Keratinocyte (primary cell): Measurements from ENCODE around the gene ANO8. TPM values are rescaled to one million over a fixed set of nuclear protein-coding genes. Genes with fewer than 3 reads are reported as not detected.

Source experiments
- DNase-seq: peaks from one replicate; pipeline ENCODE4 v3.0.0-alpha.2; 2011; ENCODE audit warnings: low read depth, missing footprints, low spot score
- FAIRE-seq: peaks from 2 replicates; lab custom pipeline; 2011; peaks lifted over from hg19 to GRCh38; lab: Jason Lieb, UNC
- H2AFZ ChIP-seq: 2 replicates; pipeline ENCODE4 v1.6.0; 2012; ENCODE audit warnings: low read length, control low read depth, inconsistent platforms; ENCODE audit not compliant: control insufficient read depth
- H3K27ac ChIP-seq: 2 replicates; pipeline ENCODE4 v1.5.1; 2011; ENCODE audit warnings: low read length; ENCODE audit not compliant: control insufficient read depth, insufficient read depth
- H3K27me3 ChIP-seq: 3 replicates; pipeline ENCODE4 v1.6.0; 2011; ENCODE audit warnings: low read length; ENCODE audit not compliant: control insufficient read depth, insufficient read depth; ENCODE audit errors: extremely low read depth
- H3K36me3 ChIP-seq, 2 experiments: 2 replicates in 1 of 2; 3 replicates in 1 of 2; pipeline ENCODE4 v1.5.1; 2011; ENCODE audit warnings: low read length in 2 of 2, mild to moderate bottlenecking in 1 of 2; ENCODE audit not compliant: control insufficient read depth in 2 of 2, insufficient read depth in 2 of 2; ENCODE audit errors: extremely low read depth in 1 of 2
- H3K4me1 ChIP-seq: 3 replicates; pipeline ENCODE4 v1.5.1; 2011; ENCODE audit warnings: low read length; ENCODE audit not compliant: control insufficient read depth, insufficient read depth; ENCODE audit errors: extremely low read depth
- H3K4me2 ChIP-seq: 3 replicates; pipeline ENCODE4 v1.6.0; 2011; ENCODE audit warnings: low read depth, low read length; ENCODE audit not compliant: control insufficient read depth, insufficient read depth; ENCODE audit errors: extremely low read depth
- H3K4me3 ChIP-seq, 3 experiments: fragments of 200-600 bp in 1 of 3; sonication (generic) in 1 of 3; 2 replicates in 2 of 3; 3 replicates in 1 of 3; pipeline ENCODE4 v1.5.1; 2011 to 2016; ENCODE audit warnings: low read length in 3 of 3, mild to moderate bottlenecking in 3 of 3, control low read depth in 2 of 3, inconsistent platforms in 1 of 3, low read depth in 1 of 3, mixed read lengths in 1 of 3, mixed run types in 1 of 3, moderate library complexity in 1 of 3; ENCODE audit not compliant: control insufficient read depth in 2 of 3, insufficient read depth in 2 of 3; ENCODE audit errors: extremely low read depth in 1 of 3
- H3K79me2 ChIP-seq: 2 replicates; pipeline ENCODE4 v1.6.0; 2012; ENCODE audit warnings: low read length; ENCODE audit not compliant: control insufficient read depth, insufficient read depth
- H3K9ac ChIP-seq: 3 replicates; pipeline ENCODE4 v1.6.0; 2011; ENCODE audit warnings: low read length; ENCODE audit not compliant: control insufficient read depth, insufficient read depth; ENCODE audit errors: extremely low read depth
- H3K9me1 ChIP-seq: 3 replicates; pipeline ENCODE4 v1.6.0; 2011; ENCODE audit warnings: low read length; ENCODE audit not compliant: control insufficient read depth, insufficient read depth; ENCODE audit errors: extremely low read depth
- H3K9me3 ChIP-seq: 2 replicates; pipeline ENCODE4 v1.5.1; 2012; ENCODE audit warnings: low read depth, low read length; ENCODE audit not compliant: control insufficient read depth
- H4K20me1 ChIP-seq: 3 replicates; pipeline ENCODE4 v1.6.0; 2011; ENCODE audit warnings: low read length; ENCODE audit not compliant: control insufficient read depth, insufficient read depth; ENCODE audit errors: extremely low read depth
- CTCF ChIP-seq, 3 experiments: IDR thresholded peaks in 1 of 3; conservative IDR thresholded peaks in 1 of 3; optimal IDR thresholded peaks in 1 of 3; 2 replicates in 2 of 3; 3 replicates in 1 of 3; pipeline versions ENCODE3 to v1.5.1; 2011; ENCODE audit warnings: low read length in 3 of 3, mild to moderate bottlenecking in 3 of 3, moderate library complexity in 2 of 3, control low read depth in 1 of 3, inconsistent platforms in 1 of 3; ENCODE audit not compliant: insufficient read depth in 2 of 3; ENCODE audit errors: extremely low read depth in 1 of 3
- EZH2 ChIP-seq: IDR thresholded peaks from one replicate; pipeline ENCODE4 v1.6.1; 2012; ENCODE audit warnings: inconsistent platforms, mild to moderate bottlenecking, low read length, moderate library complexity
- dilution Hi-C: fragments of 300-500 bp; cut with MboI; formaldehyde crosslinking; loops from one replicate; pipeline ENCODE4 v1.7.0; 2020; ENCODE audit warnings: low sequenced_read_pairs; ENCODE audit not compliant: extremely low pct_ligation_motif_present
- polyA plus RNA-seq, 5 experiments: library from polyadenylated mRNA; depleted of rRNA in 3 of 5; stranded (reverse) in 3 of 5; stranded (forward) in 1 of 5; unstranded in 1 of 5; fragments of >200 nt; gene quantifications; 1 replicate in 1 of 5; 2 replicates in 3 of 5; 3 replicates in 1 of 5; pipeline versions ENCODE4 v1.2.1 to v1.2.3, GENCODE V29; 2011 to 2012; ENCODE audit warnings: missing spikeins in 2 of 5, low read depth in 1 of 5, low replicate concordance in 1 of 5

Gene ANO8
- polyA plus RNA-seq, 1 donor (not counting 4 experiments of a cell fraction or from before 2014, with no cell fraction given), result 1.6 TPM

DNA sequence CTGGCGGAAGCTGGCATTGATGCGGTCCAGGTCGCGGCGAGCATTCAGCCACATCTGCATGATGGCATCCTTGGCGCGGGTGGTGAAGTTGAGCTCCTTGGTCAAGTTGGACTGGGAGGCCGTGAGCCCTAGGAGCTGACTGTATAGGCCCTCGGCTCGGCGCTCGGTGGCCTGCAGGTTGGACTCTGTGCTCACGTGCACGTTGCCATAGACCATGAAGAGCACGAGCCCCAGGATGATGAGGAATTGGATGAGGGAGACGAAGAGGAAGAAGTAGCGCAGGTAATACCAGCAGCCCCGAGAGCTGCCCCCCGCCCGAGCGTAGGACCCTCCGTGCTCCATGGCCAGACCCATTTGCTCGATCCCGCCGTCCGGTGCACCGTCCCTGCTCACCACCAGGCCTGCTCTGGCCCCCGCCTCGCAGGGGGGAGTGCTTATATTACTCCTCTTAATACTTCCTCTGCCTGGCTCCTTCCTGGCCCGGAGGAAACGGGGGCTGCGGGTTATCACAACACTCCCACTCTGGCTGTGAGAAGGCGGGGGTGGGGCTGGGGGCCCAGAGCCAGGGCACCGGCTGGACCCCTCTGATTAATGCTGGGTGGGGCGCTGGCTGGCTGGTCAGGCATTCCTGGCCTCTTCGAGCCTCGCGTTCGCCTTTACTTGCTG, 42.4 kb upstream of the ANO8 start, which contains the start of gene PLVAP:
Gene PLVAP, minus strand, starts transcription at position 408 of the 666 bp plus-strand sequence. Its CDS starts 54 bp downstream, at position 354.
- DNase-seq (no peak), FAIRE-seq (no peak)
- Histone ChIP-seq H3K27me3 (no peaks in the 10 kb centered on the region), H3K4me2 (no peak within 1 kb of the TSS), H3K79me2 (no peaks in the 10 kb centered on the region), H3K4me1 (no peaks in the 10 kb centered on the region), H3K4me3 (no peak within 1 kb of the TSS), H3K9ac (no peak within 1 kb of the TSS), H3K9me1 (no peaks in the 10 kb centered on the region), H3K36me3 (no peaks in the 10 kb centered on the region), H3K9me3 (no peaks in the 10 kb centered on the region), H3K27ac (no peak within 1 kb of the TSS), H4K20me1 (no peaks in the 10 kb centered on the region), H2AFZ (no peak within 1 kb of the TSS)
- TF ChIP-seq EZH2 (no peak), CTCF (optimal IDR thresholded peaks at IDR 0.05 in 1 of 3, IDR thresholded peaks at IDR 0.05 in 1 of 3, conservative IDR thresholded peaks at IDR 0.05 in 1 of 3; ENCODE audit: extremely low read depth in 1 of 3, insufficient read depth in 2 of 3, low read length in 3 of 3) (no peak)
- dilution Hi-C loops, result no loop called here

DNA sequence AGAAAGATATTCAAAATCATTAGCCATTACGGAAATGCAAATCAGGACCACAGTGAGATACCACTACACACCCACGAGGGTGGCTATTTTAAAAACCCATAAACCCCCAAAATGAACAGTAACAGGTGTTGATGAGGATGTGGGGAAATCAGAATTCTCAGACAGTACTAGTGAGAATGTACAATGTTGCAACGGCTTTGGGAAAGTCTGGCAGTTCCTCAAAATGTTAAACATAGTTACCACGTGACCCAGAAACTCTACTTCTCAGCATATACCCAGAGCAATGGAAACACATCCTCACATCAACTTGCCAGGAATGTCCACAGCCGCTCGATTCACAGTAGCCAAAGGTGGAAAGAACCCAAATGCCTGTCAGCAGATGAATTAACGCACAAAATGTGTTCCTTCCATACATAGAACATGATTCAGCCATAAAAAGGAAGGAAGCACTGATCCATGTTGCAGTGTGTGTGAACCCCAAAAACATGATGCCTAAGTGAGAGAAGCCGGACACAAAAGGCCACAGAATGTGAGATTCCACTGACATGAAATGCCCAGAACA, 35.5 kb upstream of the ANO8 start:
- Histone ChIP-seq H3K9ac (no peak overlapping the region), H3K27ac (no peak overlapping the region), H3K4me2 (no peak overlapping the region), H3K9me1 (no peaks in the 10 kb centered on the region), H4K20me1 (no peaks in the 10 kb centered on the region), H3K27me3 (no peaks in the 10 kb centered on the region), H3K79me2 (no peaks in the 10 kb centered on the region), H2AFZ (no peak overlapping the region), H3K36me3 (no peaks in the 10 kb centered on the region), H3K4me3 (no peak overlapping the region), H3K9me3 (no peaks in the 10 kb centered on the region), H3K4me1 (no peaks in the 10 kb centered on the region)
- FAIRE-seq (no peak), DNase-seq (no peak)
- TF ChIP-seq CTCF (optimal IDR thresholded peaks at IDR 0.05 in 1 of 3, IDR thresholded peaks at IDR 0.05 in 1 of 3, conservative IDR thresholded peaks at IDR 0.05 in 1 of 3; ENCODE audit: extremely low read depth in 1 of 3, insufficient read depth in 2 of 3, low read length in 3 of 3), result no peak
- TF ChIP-seq EZH2, result no peak
- dilution Hi-C loops, result no loop called here
